Measurements from ENCODE around the gene TMEM167A.

Gene TMEM167A

DNA sequence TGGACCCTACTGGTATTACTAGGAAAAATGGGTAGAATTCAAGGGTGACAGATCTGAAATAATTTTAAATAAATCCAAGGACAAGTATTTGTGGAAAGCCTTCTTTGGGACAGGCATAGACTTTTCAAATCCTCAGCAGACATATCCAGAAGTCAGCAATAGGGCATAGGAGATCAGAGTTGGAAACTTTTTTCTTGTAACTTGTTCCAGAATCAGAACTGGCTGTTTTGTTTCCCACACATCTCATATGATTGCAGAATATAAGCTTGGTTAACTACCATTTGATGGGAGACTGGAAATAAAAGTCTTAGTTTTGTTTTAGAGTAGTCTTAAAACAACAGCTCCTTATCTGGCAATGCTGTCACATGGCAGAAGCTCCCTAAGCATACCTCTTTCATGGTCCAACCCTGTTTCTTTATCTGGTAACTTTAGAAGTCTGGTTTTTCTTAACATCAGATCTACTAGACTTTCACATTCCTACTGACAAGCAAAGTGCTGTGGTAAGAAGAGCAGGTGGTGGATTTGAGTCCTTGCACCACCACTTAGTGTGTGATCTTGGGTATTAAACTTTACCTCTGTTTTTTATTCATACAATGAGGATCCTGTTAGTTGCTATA, 25.3 kb upstream of the TMEM167A start:
- H3K4me1 ChIP-seq (ENCODE audit: control insufficient read depth, insufficient read depth, low read length) = no peaks in the 10 kb centered on the region
- H3K4me3 ChIP-seq (ENCODE audit: low read length in 2 of 2) = no peak overlapping the region
- no peak overlapping the region for H3K27ac ChIP-seq (ENCODE audit: low read length)
- H3K9ac ChIP-seq (ENCODE audit: low read length in 2 of 2) = no peak overlapping the region
- no peaks in the 10 kb centered on the region for H3K9me3 ChIP-seq (ENCODE audit: control insufficient read depth in 2 of 2, low read length in 2 of 2)
- H3K27me3 ChIP-seq (ENCODE audit: control insufficient read depth in 1 of 2, insufficient read depth in 2 of 2, low read length in 2 of 2) = no peaks in the 10 kb centered on the region
- H3K36me3 ChIP-seq (ENCODE audit: control insufficient read depth in 2 of 2, insufficient read depth in 2 of 2, low read length in 2 of 2) = no peaks in the 10 kb centered on the region

DNA sequence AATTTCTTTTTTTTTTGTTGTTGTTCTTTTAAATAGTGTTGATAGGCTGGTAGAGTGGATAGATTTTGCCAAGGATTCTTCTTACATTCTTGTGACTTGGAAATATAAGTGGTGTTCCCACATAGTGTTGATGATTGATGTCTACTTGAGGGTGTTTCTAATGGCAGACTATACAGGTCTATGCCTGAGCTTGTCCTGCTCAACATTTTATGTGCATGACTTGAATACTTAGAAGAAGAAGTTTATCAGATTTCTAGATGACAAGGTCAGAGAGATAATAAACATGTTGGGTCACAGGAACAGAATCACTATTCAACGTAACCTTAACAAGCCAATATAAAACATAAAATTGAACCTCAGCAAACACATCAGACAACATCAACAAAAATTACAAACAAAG, 24.3 kb upstream of the TMEM167A start:
- H3K9ac ChIP-seq (ENCODE audit: low read length in 2 of 2) = no peak overlapping the region
- no peaks in the 10 kb centered on the region for H3K9me3 ChIP-seq (ENCODE audit: control insufficient read depth in 2 of 2, low read length in 2 of 2)
- H3K4me3 ChIP-seq (ENCODE audit: low read length in 2 of 2) = no peak overlapping the region
- H3K36me3 ChIP-seq (ENCODE audit: control insufficient read depth in 2 of 2, insufficient read depth in 2 of 2, low read length in 2 of 2) = no peaks in the 10 kb centered on the region
- H3K4me1 ChIP-seq (ENCODE audit: control insufficient read depth, insufficient read depth, low read length) = no peaks in the 10 kb centered on the region
- H3K27me3 ChIP-seq (ENCODE audit: control insufficient read depth in 1 of 2, insufficient read depth in 2 of 2, low read length in 2 of 2) = no peaks in the 10 kb centered on the region
- H3K27ac ChIP-seq (ENCODE audit: low read length) = no peak overlapping the region

DNA sequence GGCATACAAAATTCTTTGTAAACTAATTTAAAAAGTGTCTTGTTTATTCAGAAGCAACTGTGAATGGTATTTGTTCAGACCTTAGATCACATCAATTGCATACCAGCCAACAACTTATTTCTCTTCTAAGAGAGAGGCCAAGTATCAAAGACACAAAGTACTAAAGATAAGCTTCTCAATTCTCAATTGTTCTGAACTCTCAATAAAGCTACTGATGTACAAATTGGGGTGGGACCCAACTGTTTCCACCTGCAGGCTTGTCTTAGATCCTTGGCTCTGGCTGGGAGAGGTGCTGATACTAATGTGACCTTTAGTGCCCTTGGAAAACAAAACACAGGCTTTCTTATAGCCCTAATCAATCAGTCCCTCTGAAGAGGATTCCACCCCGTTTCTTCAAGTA, 22.3 kb upstream of the TMEM167A start:
- no peak overlapping the region for H3K9ac ChIP-seq (ENCODE audit: low read length in 2 of 2)
- H3K4me1 ChIP-seq (ENCODE audit: control insufficient read depth, insufficient read depth, low read length) = no peaks in the 10 kb centered on the region
- H3K27ac ChIP-seq (ENCODE audit: low read length) = no peak overlapping the region
- no peaks in the 10 kb centered on the region for H3K36me3 ChIP-seq (ENCODE audit: control insufficient read depth in 2 of 2, insufficient read depth in 2 of 2, low read length in 2 of 2)
- H3K27me3 ChIP-seq (ENCODE audit: control insufficient read depth in 1 of 2, insufficient read depth in 2 of 2, low read length in 2 of 2) = no peaks in the 10 kb centered on the region
- H3K4me3 ChIP-seq (ENCODE audit: low read length in 2 of 2) = no peak overlapping the region
- H3K9me3 ChIP-seq (ENCODE audit: control insufficient read depth in 2 of 2, low read length in 2 of 2) = no peaks in the 10 kb centered on the region

DNA sequence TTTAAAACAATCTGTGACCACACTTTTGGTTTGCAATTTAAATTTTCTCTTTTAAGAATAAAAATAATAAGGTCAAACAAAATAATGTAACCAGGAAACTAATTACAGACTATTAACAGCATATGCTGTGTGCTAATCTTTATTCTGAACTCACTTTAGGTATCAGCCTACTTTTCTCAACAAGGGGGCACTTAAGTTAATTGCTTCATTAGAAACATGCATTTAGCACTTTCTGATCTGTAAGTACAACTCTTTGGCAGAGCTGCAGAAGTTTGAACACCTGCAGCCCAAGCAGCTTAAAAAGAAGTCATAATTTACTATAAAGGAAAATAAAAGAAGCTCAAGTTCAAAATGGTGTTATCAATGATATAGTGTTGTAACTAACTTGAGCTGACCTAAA, 21.8 kb upstream of the TMEM167A start:
- H3K4me3 ChIP-seq (ENCODE audit: low read length in 2 of 2) = no peak overlapping the region
- H3K4me1 ChIP-seq (ENCODE audit: control insufficient read depth, insufficient read depth, low read length) = no peaks in the 10 kb centered on the region
- no peak overlapping the region for H3K27ac ChIP-seq (ENCODE audit: low read length)
- H3K9ac ChIP-seq (ENCODE audit: low read length in 2 of 2) = no peak overlapping the region
- H3K9me3 ChIP-seq (ENCODE audit: control insufficient read depth in 2 of 2, low read length in 2 of 2) = no peaks in the 10 kb centered on the region
- no peaks in the 10 kb centered on the region for H3K27me3 ChIP-seq (ENCODE audit: control insufficient read depth in 1 of 2, insufficient read depth in 2 of 2, low read length in 2 of 2)
- H3K36me3 ChIP-seq (ENCODE audit: control insufficient read depth in 2 of 2, insufficient read depth in 2 of 2, low read length in 2 of 2) = no peaks in the 10 kb centered on the region

DNA sequence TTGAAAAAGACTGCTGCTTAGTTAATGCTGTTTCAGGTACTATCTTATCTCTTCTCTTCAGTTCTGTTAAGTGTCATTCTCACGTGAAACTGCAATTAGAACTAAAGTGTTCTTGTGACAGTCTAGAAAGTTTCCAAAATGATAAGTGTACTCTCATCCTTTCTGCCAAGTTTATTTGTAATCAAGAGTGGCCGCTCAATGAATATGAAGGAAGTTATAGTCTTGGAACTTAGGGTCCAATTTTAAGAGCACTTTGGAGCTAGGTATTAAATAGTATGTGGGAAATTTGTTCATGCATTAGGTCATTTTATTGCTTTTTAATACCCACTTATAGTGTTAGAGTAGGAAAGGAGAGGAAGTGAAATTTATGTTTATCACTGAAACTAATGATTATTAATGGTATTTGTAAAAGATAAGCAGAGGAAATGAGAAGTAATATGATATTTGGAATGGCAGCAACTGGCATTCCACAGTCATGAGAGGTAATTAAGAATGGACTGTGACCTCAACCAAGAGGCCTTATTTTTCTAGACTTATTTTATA, 20.6 kb upstream of the TMEM167A start:
- H3K4me3 ChIP-seq (ENCODE audit: low read length in 2 of 2) = no peak overlapping the region
- no peaks in the 10 kb centered on the region for H3K27me3 ChIP-seq (ENCODE audit: control insufficient read depth in 1 of 2, insufficient read depth in 2 of 2, low read length in 2 of 2)
- H3K36me3 ChIP-seq (ENCODE audit: control insufficient read depth in 2 of 2, insufficient read depth in 2 of 2, low read length in 2 of 2) = no peaks in the 10 kb centered on the region
- H3K27ac ChIP-seq (ENCODE audit: low read length) = no peak overlapping the region
- no peak overlapping the region for H3K9ac ChIP-seq (ENCODE audit: low read length in 2 of 2)
- no peaks in the 10 kb centered on the region for H3K4me1 ChIP-seq (ENCODE audit: control insufficient read depth, insufficient read depth, low read length)
- H3K9me3 ChIP-seq (ENCODE audit: control insufficient read depth in 2 of 2, low read length in 2 of 2) = peaks cover 0 to 2% of the 10 kb centered on the region in 2 donors

DNA sequence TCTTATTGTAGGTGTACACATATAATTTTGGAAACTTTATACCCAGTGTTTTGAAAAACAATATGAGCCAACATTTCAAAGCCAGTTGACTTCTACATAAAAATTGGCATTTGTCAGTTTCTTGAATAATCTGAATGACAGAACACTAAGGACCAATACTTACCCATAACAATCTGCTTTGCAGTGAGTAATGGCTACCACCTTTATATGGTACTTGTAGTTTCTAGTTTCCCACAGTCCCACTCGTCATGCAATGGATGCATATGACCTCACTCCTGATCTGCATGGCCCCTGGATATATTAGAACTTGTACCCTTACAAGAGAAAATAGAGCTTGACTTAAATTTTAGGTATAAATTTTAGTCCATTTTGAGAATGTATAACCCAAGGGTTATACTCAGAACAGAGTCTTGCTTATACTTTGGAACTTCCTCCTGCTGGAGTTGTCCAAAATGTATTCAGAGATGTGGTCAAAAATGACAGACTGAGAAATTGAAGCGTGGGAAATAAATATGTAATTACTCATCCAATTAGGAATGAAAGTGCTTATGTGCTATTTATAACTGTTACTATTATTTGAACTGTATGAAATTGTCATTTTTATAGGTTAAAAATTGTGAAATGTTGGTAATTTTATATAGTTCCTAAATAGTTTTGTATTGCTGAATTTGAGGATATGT, 19.6 kb upstream of the TMEM167A start:
- Histone ChIP-seq H3K9me3 (ENCODE audit: control insufficient read depth in 2 of 2, low read length in 2 of 2) (peaks cover 0 to 3% of the 10 kb centered on the region in 2 donors), H3K4me3 (ENCODE audit: low read length in 2 of 2) (no peak overlapping the region), H3K36me3 (ENCODE audit: control insufficient read depth in 2 of 2, insufficient read depth in 2 of 2, low read length in 2 of 2) (no peaks in the 10 kb centered on the region), H3K9ac (ENCODE audit: low read length in 2 of 2) (no peak overlapping the region), H3K27ac (ENCODE audit: low read length) (no peak overlapping the region), H3K4me1 (ENCODE audit: control insufficient read depth, insufficient read depth, low read length) (no peaks in the 10 kb centered on the region), H3K27me3 (ENCODE audit: control insufficient read depth in 1 of 2, insufficient read depth in 2 of 2, low read length in 2 of 2) (no peaks in the 10 kb centered on the region)

DNA sequence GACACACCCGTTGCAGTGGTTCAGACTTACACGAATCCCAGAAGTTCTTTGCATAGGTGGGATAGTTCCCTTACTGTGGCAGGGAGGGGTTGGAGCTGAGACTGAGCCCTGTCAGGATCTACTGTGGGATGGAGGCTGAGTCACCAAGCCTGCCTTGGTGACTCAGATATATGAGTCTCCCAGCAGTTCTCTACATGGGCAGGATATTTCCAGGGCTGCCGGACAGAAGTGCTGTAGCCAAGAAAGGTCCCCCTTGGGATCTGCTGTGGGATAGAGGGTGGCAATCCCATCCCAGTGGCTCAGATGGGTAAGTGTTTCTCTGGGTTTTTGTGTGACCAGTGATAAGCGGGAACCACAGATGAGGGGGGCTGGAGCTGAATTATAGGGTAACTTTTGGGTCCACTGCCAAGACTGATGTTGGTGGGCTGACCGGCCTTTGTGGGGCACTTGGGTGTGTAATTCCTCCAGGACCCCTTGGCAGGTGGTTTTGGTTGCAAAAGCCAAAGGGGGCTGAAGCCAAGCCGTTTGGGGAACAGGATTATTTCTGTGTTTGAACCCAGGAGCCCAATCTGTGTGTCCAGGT, 18.9 kb upstream of the TMEM167A start:
- Histone ChIP-seq H3K4me3 (ENCODE audit: low read length in 2 of 2) (no peak overlapping the region), H3K27me3 (ENCODE audit: control insufficient read depth in 1 of 2, insufficient read depth in 2 of 2, low read length in 2 of 2) (no peaks in the 10 kb centered on the region), H3K9ac (ENCODE audit: low read length in 2 of 2) (no peak overlapping the region), H3K36me3 (ENCODE audit: control insufficient read depth in 2 of 2, insufficient read depth in 2 of 2, low read length in 2 of 2) (no peaks in the 10 kb centered on the region), H3K27ac (ENCODE audit: low read length) (no peak overlapping the region), H3K4me1 (ENCODE audit: control insufficient read depth, insufficient read depth, low read length) (no peaks in the 10 kb centered on the region), H3K9me3 (ENCODE audit: control insufficient read depth in 2 of 2, low read length in 2 of 2) (peaks cover 0 to 3% of the 10 kb centered on the region in 2 donors)

DNA sequence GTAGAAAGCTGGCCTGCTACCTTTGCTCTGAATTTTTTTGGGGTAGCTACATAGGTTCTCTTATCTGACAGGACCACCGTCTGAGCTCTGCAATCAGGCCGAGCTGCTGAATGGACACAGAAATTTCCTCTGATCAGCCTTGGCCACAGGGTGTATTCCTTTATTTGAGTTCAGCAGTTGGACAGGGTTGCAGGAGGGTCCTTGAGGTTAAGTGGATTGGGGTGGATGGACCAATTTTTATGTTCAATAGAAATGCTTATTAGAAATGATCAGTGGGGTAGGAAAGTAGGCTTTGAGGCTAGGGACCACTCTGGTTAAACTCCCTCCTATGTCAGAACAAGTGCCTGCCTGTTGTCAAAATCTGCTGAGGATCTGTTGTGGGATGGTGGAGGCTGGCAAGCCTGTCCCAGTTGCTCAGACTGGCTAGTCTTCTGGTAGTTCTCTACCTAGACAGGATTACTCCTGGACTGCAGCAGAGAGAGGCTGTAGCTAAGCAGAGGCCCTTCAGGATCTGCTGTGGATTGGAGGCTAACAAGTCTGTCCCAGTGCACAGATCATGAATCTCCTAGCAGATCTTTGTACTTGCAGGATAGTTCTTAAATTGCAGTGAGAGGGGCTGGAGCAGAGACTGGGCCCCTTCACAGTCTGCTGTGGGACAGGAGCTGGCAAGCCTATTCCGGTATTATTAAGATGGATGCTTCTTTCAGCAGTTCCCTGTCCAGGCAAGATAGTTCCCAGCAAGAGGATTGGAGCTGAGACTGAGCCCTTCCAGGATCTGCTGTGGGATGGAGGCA, 18.2 kb upstream of the TMEM167A start:
- Histone ChIP-seq H3K4me3 (ENCODE audit: low read length in 2 of 2) (no peak overlapping the region), H3K9ac (ENCODE audit: low read length in 2 of 2) (no peak overlapping the region), H3K27ac (ENCODE audit: low read length) (no peak overlapping the region), H3K4me1 (ENCODE audit: control insufficient read depth, insufficient read depth, low read length) (no peaks in the 10 kb centered on the region), H3K36me3 (ENCODE audit: control insufficient read depth in 2 of 2, insufficient read depth in 2 of 2, low read length in 2 of 2) (no peaks in the 10 kb centered on the region), H3K9me3 (ENCODE audit: control insufficient read depth in 2 of 2, low read length in 2 of 2) (peaks cover 0 to 3% of the 10 kb centered on the region in 2 donors), H3K27me3 (ENCODE audit: control insufficient read depth in 1 of 2, insufficient read depth in 2 of 2, low read length in 2 of 2) (no peaks in the 10 kb centered on the region)

DNA sequence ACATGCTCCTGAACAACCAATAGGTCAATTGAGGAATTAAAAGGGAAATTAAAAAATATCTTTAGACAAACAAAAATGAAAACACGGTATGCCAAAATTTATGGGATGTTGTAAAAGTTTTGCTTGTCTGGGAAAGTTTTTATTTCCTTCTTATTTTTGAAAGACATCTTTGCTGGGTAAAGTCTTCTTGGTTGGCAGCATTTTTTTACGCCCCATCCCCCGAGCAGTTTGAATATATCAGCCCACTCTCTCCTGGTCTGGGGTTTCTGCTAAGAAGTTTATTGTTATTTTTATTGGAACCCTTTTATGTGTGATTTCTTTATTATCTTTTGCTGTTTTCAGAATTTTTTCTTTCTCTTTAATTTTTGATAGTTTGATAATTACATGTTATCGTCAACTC, 16.5 kb upstream of the TMEM167A start:
- peaks cover 0 to 3% of the 10 kb centered on the region in 2 donors for H3K9me3 ChIP-seq (ENCODE audit: control insufficient read depth in 2 of 2, low read length in 2 of 2)
- no peak overlapping the region for H3K4me3 ChIP-seq (ENCODE audit: low read length in 2 of 2)
- H3K36me3 ChIP-seq (ENCODE audit: control insufficient read depth in 2 of 2, insufficient read depth in 2 of 2, low read length in 2 of 2) = no peaks in the 10 kb centered on the region
- no peak overlapping the region for H3K27ac ChIP-seq (ENCODE audit: low read length)
- no peaks in the 10 kb centered on the region for H3K4me1 ChIP-seq (ENCODE audit: control insufficient read depth, insufficient read depth, low read length)
- H3K27me3 ChIP-seq (ENCODE audit: control insufficient read depth in 1 of 2, insufficient read depth in 2 of 2, low read length in 2 of 2) = no peaks in the 10 kb centered on the region
- no peak overlapping the region for H3K9ac ChIP-seq (ENCODE audit: low read length in 2 of 2)

DNA sequence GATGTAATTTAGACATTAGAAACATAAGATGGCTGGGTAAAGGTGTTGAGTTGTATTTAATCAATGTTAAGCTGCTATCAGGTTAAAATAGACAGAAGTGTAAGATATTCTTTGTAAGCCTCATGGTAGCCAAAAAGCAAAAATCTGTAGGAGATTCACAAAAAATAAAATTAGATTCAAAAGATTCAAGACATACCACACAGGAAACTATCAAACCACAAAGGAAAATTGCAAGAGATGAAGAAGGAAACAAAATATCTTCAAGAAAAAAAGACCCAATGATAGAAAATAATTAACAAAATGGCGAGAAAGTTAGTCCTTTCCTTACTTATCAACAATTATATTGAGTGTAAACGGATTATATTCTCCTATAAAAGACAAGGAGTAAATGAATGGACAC, 15.4 kb upstream of the TMEM167A start:
- Histone ChIP-seq H3K9me3 (ENCODE audit: control insufficient read depth in 2 of 2, low read length in 2 of 2) (peaks cover 0 to 3% of the 10 kb centered on the region in 2 donors), H3K27ac (ENCODE audit: low read length) (no peak overlapping the region), H3K4me1 (ENCODE audit: control insufficient read depth, insufficient read depth, low read length) (no peaks in the 10 kb centered on the region), H3K9ac (ENCODE audit: low read length in 2 of 2) (no peak overlapping the region), H3K36me3 (ENCODE audit: control insufficient read depth in 2 of 2, insufficient read depth in 2 of 2, low read length in 2 of 2) (no peaks in the 10 kb centered on the region), H3K27me3 (ENCODE audit: control insufficient read depth in 1 of 2, insufficient read depth in 2 of 2, low read length in 2 of 2) (no peaks in the 10 kb centered on the region), H3K4me3 (ENCODE audit: low read length in 2 of 2) (no peak overlapping the region)
